HG03571 (cell line): ENCODE measurements around the gene METTL16.

Experiments used
- ATAC-seq: cut with Tn5 transposase; IDR thresholded peaks from one replicate; pipeline ENCODE4 v1.9.1; 2021; ENCODE audit not compliant: unreplicated experiment

The METTL16 gene

GRCh38 chr17:2385240-2386210 is 126.2 kb downstream of the METTL16 start:
- ATAC-seq = no peak

- ATAC-seq = no peak
Measured at GRCh38 chr17:2384439-2385127, 127.1 kb downstream of the METTL16 start.

DNA sequence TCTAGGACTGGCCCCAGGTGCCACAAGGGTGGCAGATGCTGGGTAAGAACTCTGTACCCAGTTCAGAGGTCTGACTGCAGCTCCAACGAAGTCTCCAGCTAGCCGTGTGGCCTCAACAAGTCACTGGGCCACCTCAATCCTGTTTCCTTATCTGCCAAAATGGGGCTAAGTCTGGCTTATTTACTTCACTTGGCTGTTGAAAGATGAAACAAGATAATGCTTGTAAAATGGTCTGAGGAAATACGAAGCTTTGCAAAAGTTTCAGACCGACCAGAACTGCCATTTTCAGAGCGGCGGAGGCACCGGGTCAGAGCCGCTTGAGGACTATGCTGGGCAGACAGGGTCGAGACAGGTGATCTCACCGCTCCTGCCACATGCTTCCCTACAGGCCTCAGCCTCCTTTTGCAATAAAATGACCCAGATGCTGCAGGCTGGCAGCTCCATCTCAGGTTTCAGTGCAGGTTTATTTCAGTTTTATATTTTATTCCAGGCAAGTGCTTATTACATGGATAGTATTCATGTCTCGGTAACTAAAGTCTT is 128.0 kb downstream of the METTL16 start:
- no peak for ATAC-seq

GRCh38 chr17:2380950-2381649 is 130.6 kb downstream of the METTL16 start:
- ATAC-seq = no peak

GRCh38 chr17:2380226-2380922 is 131.3 kb downstream of the METTL16 start:
- no peak for ATAC-seq

DNA sequence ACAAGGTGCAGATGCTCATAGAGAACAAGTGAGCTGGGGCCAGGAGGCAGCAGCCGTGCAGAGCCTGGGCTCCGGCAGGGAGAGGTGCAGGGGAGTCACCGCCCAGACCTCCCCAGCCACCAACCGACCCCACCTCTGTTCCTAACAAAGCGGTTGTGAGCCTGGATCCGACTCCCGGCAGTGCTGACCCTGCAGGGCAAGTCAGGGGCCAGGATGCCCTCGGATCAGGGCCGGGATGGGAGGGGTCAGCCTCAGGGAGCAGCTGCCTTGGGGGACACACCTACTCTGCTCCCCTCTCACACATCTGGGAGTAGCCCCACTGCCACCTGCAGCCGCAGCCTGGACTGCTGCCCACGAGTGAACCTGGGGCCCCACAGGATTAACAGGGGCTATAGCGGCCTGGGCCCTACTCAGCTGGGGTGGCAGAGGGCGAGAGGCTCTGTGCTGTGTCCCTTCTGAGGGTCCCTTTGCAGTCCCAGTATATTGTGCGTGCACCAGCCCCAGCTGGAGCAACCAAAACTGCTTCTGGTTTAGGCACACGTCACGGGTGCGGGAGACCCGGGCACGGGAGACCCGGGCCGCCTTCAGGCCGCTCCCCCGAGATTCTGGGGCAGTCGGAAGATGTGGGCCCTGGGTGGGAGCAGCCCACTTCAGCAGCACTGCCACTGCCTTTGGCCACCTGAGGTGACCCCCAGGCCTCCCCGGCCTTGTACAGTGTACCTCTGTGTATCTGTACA is 132.0 kb downstream of the METTL16 start:
- no peak for ATAC-seq

DNA sequence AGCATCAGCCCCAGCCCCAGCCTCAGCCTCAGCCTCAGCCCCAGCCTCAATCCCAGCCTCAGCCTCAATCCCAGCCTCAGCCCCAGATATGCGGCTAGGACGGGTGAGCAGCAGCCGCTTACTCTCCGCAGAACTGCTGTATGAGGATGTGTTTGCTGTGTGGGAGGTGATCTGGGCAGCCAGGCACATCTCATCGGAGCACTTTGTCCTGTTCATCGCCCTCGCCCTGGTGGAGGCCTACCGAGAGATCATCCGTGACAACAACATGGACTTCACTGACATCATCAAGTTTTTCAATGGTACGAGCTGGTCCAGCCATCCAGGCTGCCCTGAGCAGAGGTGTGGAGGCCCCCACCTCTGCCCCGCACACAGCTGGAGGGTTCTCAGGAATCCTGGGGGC is 132.8 kb downstream of the METTL16 start:
- no peak for ATAC-seq

- ATAC-seq = no peak
Measured at GRCh38 chr17:2377659-2378058, 134.0 kb downstream of the METTL16 start.

GRCh38 chr17:2376107-2376506 is 135.6 kb downstream of the METTL16 start:
- no peak for ATAC-seq

DNA sequence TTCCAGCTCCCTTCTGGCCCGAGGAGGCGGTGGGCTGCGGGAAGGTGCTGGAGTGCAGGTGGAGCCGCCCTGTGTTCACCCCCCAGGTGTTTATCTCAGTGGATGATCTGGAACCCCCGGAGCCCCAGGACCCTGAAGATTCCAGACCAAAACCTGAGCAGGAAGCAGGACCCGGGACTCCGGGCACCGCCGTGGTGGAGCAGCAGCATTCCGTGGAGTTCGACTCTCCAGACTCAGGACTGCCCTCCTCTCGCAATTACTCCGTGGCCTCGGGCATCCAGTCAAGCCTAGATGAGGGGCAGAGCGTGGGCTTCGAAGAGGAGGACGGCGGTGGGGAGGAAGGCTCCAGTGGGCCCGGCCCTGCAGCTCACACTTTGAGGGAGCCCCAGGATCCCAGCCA is 136.3 kb downstream of the METTL16 start:
- no peak for ATAC-seq

DNA sequence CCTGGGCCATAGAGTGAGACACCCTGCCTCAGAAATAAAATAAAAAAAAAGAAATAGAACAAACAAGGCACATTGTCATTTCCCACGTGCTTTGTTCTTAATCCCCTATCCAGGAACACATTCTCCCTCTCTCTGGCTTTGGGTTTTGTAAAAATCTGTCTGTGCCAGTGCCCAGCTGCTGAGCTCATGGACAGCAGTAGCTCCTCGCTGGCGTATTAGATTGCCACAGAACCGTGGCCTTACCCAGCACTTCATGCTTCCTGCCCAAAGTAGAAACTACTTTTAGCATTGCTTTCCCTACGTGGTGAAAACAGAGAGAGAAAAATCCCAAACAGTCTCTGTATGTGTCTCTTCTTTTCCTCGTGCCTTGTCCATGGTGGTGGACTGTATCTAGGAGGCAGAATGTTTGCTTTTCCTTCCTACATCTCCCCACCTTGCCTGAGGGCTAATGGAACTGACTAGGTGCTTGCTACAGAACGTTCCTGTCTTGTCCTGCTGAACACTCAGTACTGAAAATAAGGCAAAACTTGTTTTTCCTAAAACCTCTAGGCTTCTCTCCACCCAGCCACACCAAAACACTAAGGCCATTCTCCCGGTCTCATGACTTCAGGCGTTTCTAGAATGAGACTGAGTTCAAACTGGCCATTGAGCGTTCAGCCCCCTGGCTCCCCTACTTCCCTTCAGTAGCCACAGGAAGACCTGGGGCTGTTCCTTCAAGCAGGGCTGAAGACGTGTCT is 137.0 kb downstream of the METTL16 start:
- ATAC-seq = no peak

- no peak for ATAC-seq
Measured at GRCh38 chr17:2373179-2373578, 138.5 kb downstream of the METTL16 start.

DNA sequence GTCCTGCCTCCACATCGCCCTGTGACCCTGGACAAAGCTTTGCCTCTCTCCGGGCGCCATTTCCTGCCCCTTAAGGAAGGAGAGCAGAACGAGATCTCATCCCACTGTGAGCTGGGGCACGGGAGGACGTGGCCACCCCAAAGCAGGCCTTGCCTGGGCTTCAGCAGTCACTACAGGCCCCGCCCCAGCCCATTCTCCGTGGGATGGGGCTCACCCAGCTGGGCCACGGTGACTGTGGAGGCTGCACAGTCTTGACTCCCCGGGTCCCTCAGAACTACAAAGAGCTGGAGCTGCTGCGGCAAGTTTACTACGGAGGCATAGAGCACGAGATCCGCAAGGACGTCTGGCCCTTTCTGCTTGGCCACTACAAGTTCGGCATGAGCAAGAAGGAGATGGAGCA is 139.0 kb downstream of the METTL16 start:
- no peak for ATAC-seq

GRCh38 chr17:2372180-2372579 is 139.5 kb downstream of the METTL16 start:
- ATAC-seq = no peak

DNA sequence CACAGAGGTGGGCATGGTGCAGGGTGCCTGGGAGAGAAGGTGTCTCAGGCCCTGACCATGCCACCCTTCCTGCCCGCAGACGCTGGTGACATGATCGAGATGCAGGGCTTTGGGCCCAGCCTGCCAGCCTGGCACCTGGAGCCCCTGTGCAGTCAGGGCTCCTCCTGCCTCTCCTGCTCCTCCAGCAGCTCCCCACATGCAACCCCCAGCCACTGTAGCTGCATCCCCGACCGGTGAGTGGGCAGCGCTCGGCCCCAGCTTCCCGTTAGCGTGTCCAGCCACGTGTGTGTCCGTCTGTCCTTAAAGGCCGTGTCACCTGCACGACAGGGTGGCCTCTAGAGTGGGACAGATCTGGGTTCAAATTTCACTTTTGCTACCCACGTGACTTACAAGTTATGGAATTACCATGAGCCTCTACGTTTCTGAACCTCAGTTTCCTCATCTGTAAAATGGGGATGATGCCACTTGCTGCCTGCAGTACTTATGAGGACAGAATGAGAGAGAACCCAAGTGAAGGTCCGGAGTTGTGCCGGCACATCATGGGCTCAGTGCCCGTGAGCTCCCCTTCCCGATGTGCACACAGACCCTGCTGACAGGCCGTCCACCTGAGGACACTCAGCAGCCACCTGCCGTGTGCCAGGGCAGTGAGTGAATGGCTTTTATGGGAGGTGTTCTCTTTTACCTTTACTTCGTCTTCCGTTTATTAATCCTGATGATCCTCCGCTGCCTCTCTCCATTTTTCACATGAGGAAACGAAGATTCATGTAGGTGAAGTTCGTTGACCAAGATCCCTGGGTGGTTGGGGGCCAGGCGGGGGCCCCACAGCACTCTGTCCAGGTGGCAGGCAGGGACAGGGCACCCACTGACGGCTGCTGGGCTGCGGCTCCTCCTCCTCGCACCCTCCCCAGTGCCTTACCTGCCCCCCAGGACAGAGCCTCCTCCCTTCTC is 140.2 kb downstream of the METTL16 start:
- ATAC-seq = no peak

GRCh38 chr17:2370211-2370589 is 141.5 kb downstream of the METTL16 start:
- ATAC-seq = no peak

- ATAC-seq = no peak
Measured at GRCh38 chr17:2369551-2370210, 142.0 kb downstream of the METTL16 start.

GRCh38 chr17:2369039-2369438 is 142.6 kb downstream of the METTL16 start:
- ATAC-seq = no peak
